Measurements from ENCODE around the gene GPT2. TPM values are rescaled to one million over a fixed set of nuclear protein-coding genes. Genes with fewer than 3 reads are reported as not detected.
"Not testable (repeated sequence)": the region's sequence is repeated elsewhere in the genome, so short reads cannot be mapped to it uniquely, and the experiment has no call there.

The GPT2 gene
- total RNA-seq, 4 donors from 2014 or later: 57.5 to 138 (median 105) TPM

- no peak for DNase-seq (ENCODE audit: low spot score)
- ATAC-seq (ENCODE audit: low FRiP score): no peak
- no peak for TF ChIP-seq CTCF (IDR thresholded peaks at IDR 0.05)
Observed at GRCh38 chr16:46937536-46937935, 53.4 kb downstream of the GPT2 start.

GRCh38 chr16:46944713-46945112, 60.6 kb downstream of the GPT2 start:
- ATAC-seq (ENCODE audit: low FRiP score); DNase-seq (ENCODE audit: low spot score): not testable (repeated sequence)

GRCh38 chr16:46947900-46948547, 63.9 kb downstream of the GPT2 start:
- no peak for TF ChIP-seq CTCF (IDR thresholded peaks at IDR 0.05)
- DNase-seq (ENCODE audit: low spot score): no peak
- ATAC-seq (ENCODE audit: low FRiP score): no peak

GRCh38 chr16:46948548-46949166, 64.5 kb downstream of the GPT2 start:
- DNase-seq (ENCODE audit: low spot score) (no peak), ATAC-seq (ENCODE audit: low FRiP score) (no peak)
- TF ChIP-seq CTCF (IDR thresholded peaks at IDR 0.05): no peak

GRCh38 chr16:46949241-46949892, 65.2 kb downstream of the GPT2 start:
- no peak for ATAC-seq (ENCODE audit: low FRiP score)
- TF ChIP-seq CTCF (IDR thresholded peaks at IDR 0.05): no peak

GRCh38 chr16:46950009-46950408, 65.8 kb downstream of the GPT2 start:
- ATAC-seq (ENCODE audit: low FRiP score) (no peak), DNase-seq (ENCODE audit: low spot score) (no peak)
- TF ChIP-seq CTCF (IDR thresholded peaks at IDR 0.05): no peak

More at GRCh38 chr16:46949241-46949892, 65.2 kb downstream of the GPT2 start:
- DNase-seq (ENCODE audit: low spot score): no peak

- no peak for TF ChIP-seq CTCF (IDR thresholded peaks at IDR 0.05)
- ATAC-seq (ENCODE audit: low FRiP score): no peak
- no peak for DNase-seq (ENCODE audit: low spot score)
Observed at GRCh38 chr16:46954562-46954961, 70.4 kb downstream of the GPT2 start.

All from omental fat pad (tissue), 4 donors.